Inflammatory macrophage treated with lipopolysaccharide for 1 hour (primary cell): ENCODE data around the gene IP6K2.
A peak's percentile ranks its signal among the peaks of the same experiment; 100 is the strongest.
"Not testable (repeated sequence)": the region's sequence is repeated elsewhere in the genome, so short reads cannot be mapped to it uniquely, and the experiment has no call there.

Source experiments
- DNase-seq, 2 donors: peaks; one replicate each; pipeline ENCODE4 v3.0.0-alpha.2; 2020 to 2022

The IP6K2 gene

GRCh38 chr3:48716982-48717746 is at the start of gene IP6K2:
Gene IP6K2, minus strand, starts transcription at chr3:48717221. Its CDS starts 21,930 bp downstream, at chr3:48695291.
- DNase-seq, result peak; percentile 98 to 99

GRCh38 chr3:48765376-48765775 is 48.4 kb upstream of the IP6K2 start:
- DNase-seq, result peak in 1 of 2 donors; percentile 8

GRCh38 chr3:48762816-48763215 is 45.8 kb upstream of the IP6K2 start:
- peak; percentile 58 for DNase-seq

- not testable (repeated sequence) for DNase-seq
These were observed 43.0 kb upstream of the IP6K2 start for GRCh38 chr3:48759991-48760540.

GRCh38 chr3:48759531-48759930 is 42.5 kb upstream of the IP6K2 start:
- not testable (repeated sequence) for DNase-seq

GRCh38 chr3:48759071-48759470 is 42.0 kb upstream of the IP6K2 start:
- no peak for DNase-seq

GRCh38 chr3:48756640-48757039 is 39.6 kb upstream of the IP6K2 start:
- DNase-seq, result no peak

GRCh38 chr3:48750856-48751255 is 33.8 kb upstream of the IP6K2 start:
- peak; percentile 35 to 39 for DNase-seq

- peak; percentile 91 to 98 for DNase-seq
These were observed 31.7 kb upstream of the IP6K2 start for GRCh38 chr3:48748754-48749153.

GRCh38 chr3:48747706-48748105 is 30.7 kb upstream of the IP6K2 start:
- no peak for DNase-seq

GRCh38 chr3:48747015-48747615 is 30.1 kb upstream of the IP6K2 start:
- no peak for DNase-seq

GRCh38 chr3:48743773-48744172 is 26.8 kb upstream of the IP6K2 start:
- DNase-seq, result no peak

GRCh38 chr3:48741226-48741625 is 24.2 kb upstream of the IP6K2 start:
- DNase-seq, result not testable (repeated sequence)

GRCh38 chr3:48739955-48740823 is 23.2 kb upstream of the IP6K2 start:
- DNase-seq, result peak; percentile 56 to 70

GRCh38 chr3:48739617-48739954 is 22.6 kb upstream of the IP6K2 start:
- no peak for DNase-seq

- DNase-seq, result no peak
These were observed 22.1 kb upstream of the IP6K2 start for GRCh38 chr3:48738926-48739616.

GRCh38 chr3:48738144-48738536 is 21.1 kb upstream of the IP6K2 start:
- no peak for DNase-seq

GRCh38 chr3:48735075-48735767 is 18.2 kb upstream of the IP6K2 start:
- DNase-seq, result not testable (repeated sequence)

GRCh38 chr3:48734541-48734940 is 17.5 kb upstream of the IP6K2 start:
- not testable (repeated sequence) for DNase-seq

- DNase-seq, result not testable (repeated sequence)
These were observed 16.9 kb upstream of the IP6K2 start for GRCh38 chr3:48733752-48734518.

GRCh38 chr3:48727511-48727910 is 10.5 kb upstream of the IP6K2 start:
- no peak for DNase-seq
